Measurements from ENCODE around the gene HGF. TPM values are rescaled to one million over a fixed set of nuclear protein-coding genes. Genes with fewer than 3 reads are reported as not detected.
"Not testable (repeated sequence)": the region's sequence is repeated elsewhere in the genome, so short reads cannot be mapped to it uniquely, and the experiment has no call there.

Gene HGF
- total RNA-seq, 4 donors from 2014 or later = 5.0 to 13.4 (median 5.6) TPM

GRCh38 chr7:81740403-81740802 lies 29.4 kb downstream of the HGF start:
- no peak for DNase-seq (ENCODE audit: extremely low spot score)
- Histone ChIP-seq H3K36me3 (peaks cover 0 to 12% (median 4%) of the 10 kb centered on the region in 4 donors), H3K4me1 (no peaks in the 10 kb centered on the region), H3K27me3 (no peaks in the 10 kb centered on the region), H3K9me3 (no peaks in the 10 kb centered on the region), H3K27ac (replicated peaks in 1 of 4) (no peak overlapping the region), H3K4me3 (no peak overlapping the region)
- intact Hi-C loops (cut with DNase I) = no loop called here
- TF ChIP-seq POLR2AphosphoS5 (IDR thresholded peaks at IDR 0.05) = no peak
- TF ChIP-seq CTCF (IDR thresholded peaks at IDR 0.05) = no peak
- TF ChIP-seq POLR2A (IDR thresholded peaks at IDR 0.05; ENCODE audit: low read depth) = no peak

GRCh38 chr7:81736091-81736490 lies 33.8 kb downstream of the HGF start:
- Histone ChIP-seq H3K27ac (replicated peaks in 1 of 4) (no peak overlapping the region), H3K36me3 (no peaks in the 10 kb centered on the region), H3K27me3 (no peaks in the 10 kb centered on the region), H3K9me3 (no peaks in the 10 kb centered on the region), H3K4me3 (no peak overlapping the region), H3K4me1 (no peaks in the 10 kb centered on the region)
- DNase-seq (ENCODE audit: extremely low spot score) = no peak
- TF ChIP-seq POLR2A (IDR thresholded peaks at IDR 0.05; ENCODE audit: low read depth) (no peak), POLR2AphosphoS5 (IDR thresholded peaks at IDR 0.05) (no peak), CTCF (IDR thresholded peaks at IDR 0.05) (no peak), EP300 (IDR thresholded peaks at IDR 0.05) (no peak)
- 78% methylated on average over 7 of the region's 7 CpGs for WGBS
- intact Hi-C loops (cut with DNase I) = no loop called here

GRCh38 chr7:81725812-81726127 lies 44.1 kb downstream of the HGF start:
- Histone ChIP-seq H3K4me3 (no peak overlapping the region), H3K27me3 (no peaks in the 10 kb centered on the region), H3K27ac (replicated peaks in 1 of 4) (no peak overlapping the region), H3K36me3 (peaks cover 0 to 19% (median 0%) of the 10 kb centered on the region in 4 donors), H3K4me1 (peaks cover 0 to 12% (median 5%) of the 10 kb centered on the region in 4 donors), H3K9me3 (no peaks in the 10 kb centered on the region)
- intact Hi-C loops (cut with DNase I) = no loop called here
- TF ChIP-seq CTCF (IDR thresholded peaks at IDR 0.05) (no peak), POLR2A (IDR thresholded peaks at IDR 0.05; ENCODE audit: low read depth) (no peak), EP300 (IDR thresholded peaks at IDR 0.05) (no peak), POLR2AphosphoS5 (IDR thresholded peaks at IDR 0.05) (no peak)
- WGBS = 50% methylated on average over 6 of the region's 6 CpGs
- DNase-seq (ENCODE audit: extremely low spot score) = no peak

GRCh38 chr7:81725003-81725811 lies 44.6 kb downstream of the HGF start:
- DNase-seq (ENCODE audit: extremely low spot score) = no peak
- intact Hi-C loops (cut with DNase I) = no loop called here
- Histone ChIP-seq H3K9me3 (no peaks in the 10 kb centered on the region), H3K4me3 (no peak overlapping the region), H3K36me3 (peaks cover 0 to 19% (median 0%) of the 10 kb centered on the region in 4 donors), H3K4me1 (peaks cover 0 to 12% (median 5%) of the 10 kb centered on the region in 4 donors), H3K27me3 (no peaks in the 10 kb centered on the region), H3K27ac (replicated peaks in 1 of 4) (no peak overlapping the region)
- 88% methylated on average over 2 of the region's 2 CpGs for WGBS
- TF ChIP-seq CTCF (IDR thresholded peaks at IDR 0.05) = no peak
- no peak for TF ChIP-seq EP300 (IDR thresholded peaks at IDR 0.05)

GRCh38 chr7:81722250-81722649 lies 47.6 kb downstream of the HGF start:
- H3K27me3 ChIP-seq; H3K27ac ChIP-seq (replicated peaks in 1 of 4); H3K36me3 ChIP-seq; H3K9me3 ChIP-seq; DNase-seq (ENCODE audit: extremely low spot score); intact Hi-C loops (cut with DNase I); H3K4me3 ChIP-seq: not testable (repeated sequence)
- H3K4me1 ChIP-seq = peaks cover 0 to 12% (median 5%) of the 10 kb centered on the region in 4 donors
- over 99% methylated on average over 8 of the region's 8 CpGs for WGBS
